Left renal cortex interstitium (tissue), 4 donors: ENCODE data around the gene C1GALT1C1. TPM values are rescaled to one million over a fixed set of nuclear protein-coding genes. Genes with fewer than 3 reads are reported as not detected.
A peak's percentile ranks its signal among the peaks of the same experiment; 100 is the strongest.
"Not testable (repeated sequence)": the region's sequence is repeated elsewhere in the genome, so short reads cannot be mapped to it uniquely, and the experiment has no call there.

ENCODE experiments used
- DNase-seq, 4 donors: peaks; one replicate each; pipeline ENCODE4 v3.0.0-alpha.2; 2013; ENCODE audit warnings: low read depth in 4 of 4, low spot score in 2 of 4, missing footprints in 1 of 4
- polyA plus RNA-seq, 4 donors: library from polyadenylated mRNA; unstranded; fragments of 120-200 nt; gene quantifications; one replicate each; pipeline ENCODE4 v1.2.1, GENCODE V29; 2013; ENCODE audit not compliant: insufficient read length in 4 of 4

C1GALT1C1 gene
- polyA plus RNA-seq: 10 to 100 TPM; 28.6 to 35.4 (median 31.5) TPM

- DNase-seq: peak; percentile 47 to 78 (median 65)
Measured at GRCh38 chrX:120629667-120630537, at the start of gene C1GALT1C1. Gene C1GALT1C1, minus strand, starts transcription at chrX:120630054. Its CDS starts 2,888 bp downstream, at chrX:120627166.

- DNase-seq: no peak
Measured at GRCh38 chrX:120677004-120677652, 47.3 kb upstream of the C1GALT1C1 start.

- DNase-seq: no peak
Measured at GRCh38 chrX:120672841-120673530, 43.1 kb upstream of the C1GALT1C1 start.

- DNase-seq: no peak
Measured at GRCh38 chrX:120672389-120672788, 42.5 kb upstream of the C1GALT1C1 start.

GRCh38 chrX:120671963-120672362 is 42.1 kb upstream of the C1GALT1C1 start:
- no peak for DNase-seq

GRCh38 chrX:120668357-120668756 is 38.5 kb upstream of the C1GALT1C1 start:
- DNase-seq: no peak

- DNase-seq: not testable (repeated sequence)
Measured at GRCh38 chrX:120664535-120664934, 34.7 kb upstream of the C1GALT1C1 start.

- DNase-seq: peak in 1 of 4 donors; percentile 1
Measured at GRCh38 chrX:120664081-120664480, 34.2 kb upstream of the C1GALT1C1 start.

GRCh38 chrX:120662662-120663061 is 32.8 kb upstream of the C1GALT1C1 start:
- no peak for DNase-seq

- no peak for DNase-seq
Measured at GRCh38 chrX:120660637-120661036, 30.8 kb upstream of the C1GALT1C1 start.

- no peak for DNase-seq
Measured at GRCh38 chrX:120653000-120653399, 23.1 kb upstream of the C1GALT1C1 start.

- not testable (repeated sequence) for DNase-seq
Measured at GRCh38 chrX:120652256-120652655, 22.4 kb upstream of the C1GALT1C1 start.

- no peak for DNase-seq
Measured at GRCh38 chrX:120647127-120647526, 17.3 kb upstream of the C1GALT1C1 start.

- no peak for DNase-seq
Measured at GRCh38 chrX:120642871-120643270, 13.0 kb upstream of the C1GALT1C1 start.

- DNase-seq: no peak
Measured at GRCh38 chrX:120638619-120639018, 8.8 kb upstream of the C1GALT1C1 start.

- no peak for DNase-seq
Measured at GRCh38 chrX:120625371-120625770, 4.5 kb downstream of the C1GALT1C1 start.

- no peak for DNase-seq
Measured at GRCh38 chrX:120617996-120618630, 11.7 kb downstream of the C1GALT1C1 start.

GRCh38 chrX:120614816-120615215 is 15.0 kb downstream of the C1GALT1C1 start:
- no peak for DNase-seq

GRCh38 chrX:120612086-120612485 is 17.8 kb downstream of the C1GALT1C1 start:
- DNase-seq: no peak

GRCh38 chrX:120604361-120604782 is 25.5 kb downstream of the C1GALT1C1 start:
- peak; percentile 1 to 8 (median 4) for DNase-seq
